Subcutaneous abdominal adipose tissue (tissue), 5 donors: Measurements from ENCODE around the gene RIBC1.
A peak's percentile ranks its signal among the peaks of the same experiment; 100 is the strongest.
"Not testable (repeated sequence)": the region's sequence is repeated elsewhere in the genome, so short reads cannot be mapped to it uniquely, and the experiment has no call there.

ENCODE experiments used
- H3K27ac ChIP-seq: one replicate; pipeline ENCODE4 v1.7.0; 2013; ENCODE audit warnings: low read depth, mild to moderate bottlenecking, inconsistent platforms, low read length, moderate library complexity
- H3K27me3 ChIP-seq, 5 donors: one replicate each; pipeline ENCODE4 v1.7.0; 2013; ENCODE audit warnings: low read length in 5 of 5, inconsistent platforms in 1 of 5; ENCODE audit not compliant: control insufficient read depth in 5 of 5, insufficient read depth in 4 of 5
- H3K36me3 ChIP-seq, 5 donors: one replicate each; pipeline ENCODE4 v1.7.0; 2013; ENCODE audit warnings: low read length in 5 of 5; ENCODE audit not compliant: control insufficient read depth in 5 of 5, insufficient read depth in 5 of 5
- H3K4me1 ChIP-seq, 5 donors: one replicate each; pipeline ENCODE4 v1.7.0; 2013; ENCODE audit warnings: low read length in 5 of 5, mild to moderate bottlenecking in 3 of 5, moderate library complexity in 1 of 5; ENCODE audit not compliant: control insufficient read depth in 5 of 5, insufficient read depth in 5 of 5
- H3K4me3 ChIP-seq, 5 donors: one replicate each; pipeline ENCODE4 v1.7.0; 2013; ENCODE audit warnings: low read length in 5 of 5, low read depth in 1 of 5
- H3K9ac ChIP-seq, 5 donors: one replicate each; pipeline ENCODE4 v1.7.0; 2013; ENCODE audit warnings: low read length in 5 of 5, mild to moderate bottlenecking in 4 of 5, moderate library complexity in 3 of 5
- H3K9me3 ChIP-seq, 5 donors: one replicate each; pipeline ENCODE4 v1.7.0; 2013; ENCODE audit warnings: low read length in 5 of 5; ENCODE audit not compliant: control insufficient read depth in 5 of 5
- donor health status: healthy.
- donor health status: healthy.
- donor health status: healthy.
- donor health status: healthy.
- donor health status: healthy.

Gene RIBC1

GRCh38 chrX:53395605-53396298 is 26.9 kb upstream of the RIBC1 start:
- H3K4me3 ChIP-seq = no peak overlapping the region
- no peak overlapping the region for H3K9ac ChIP-seq
- H3K27ac ChIP-seq = no peak overlapping the region
- peaks cover 25 to 78% (median 44%) of the 10 kb centered on the region in 5 donors for H3K36me3 ChIP-seq
- H3K9me3 ChIP-seq = no peaks in the 10 kb centered on the region
- H3K4me1 ChIP-seq = no peaks in the 10 kb centered on the region
- no peaks in the 10 kb centered on the region for H3K27me3 ChIP-seq

GRCh38 chrX:53398216-53398615 is 24.5 kb upstream of the RIBC1 start:
- H3K4me3 ChIP-seq = no peak overlapping the region
- no peaks in the 10 kb centered on the region for H3K9me3 ChIP-seq
- no peaks in the 10 kb centered on the region for H3K27me3 ChIP-seq
- no peak overlapping the region for H3K9ac ChIP-seq
- H3K36me3 ChIP-seq = peaks cover 35 to 83% (median 56%) of the 10 kb centered on the region in 5 donors
- no peak overlapping the region for H3K27ac ChIP-seq
- H3K4me1 ChIP-seq = no peaks in the 10 kb centered on the region

GRCh38 chrX:53403535-53403934 is 19.1 kb upstream of the RIBC1 start:
- no peak overlapping the region for H3K9ac ChIP-seq
- H3K4me3 ChIP-seq = no peak overlapping the region
- H3K9me3 ChIP-seq = no peaks in the 10 kb centered on the region
- peaks cover 41 to 92% (median 73%) of the 10 kb centered on the region in 5 donors for H3K36me3 ChIP-seq
- H3K27me3 ChIP-seq = no peaks in the 10 kb centered on the region
- H3K4me1 ChIP-seq = no peaks in the 10 kb centered on the region
- no peak overlapping the region for H3K27ac ChIP-seq

GRCh38 chrX:53412446-53412845 is 10.2 kb upstream of the RIBC1 start:
- H3K4me3 ChIP-seq = no peak overlapping the region
- H3K27me3 ChIP-seq = no peaks in the 10 kb centered on the region
- H3K36me3 ChIP-seq = peaks cover 21 to 68% (median 59%) of the 10 kb centered on the region in 5 donors
- H3K9me3 ChIP-seq = no peaks in the 10 kb centered on the region
- no peak overlapping the region for H3K9ac ChIP-seq
- no peak overlapping the region for H3K27ac ChIP-seq
- no peaks in the 10 kb centered on the region for H3K4me1 ChIP-seq

- H3K27me3 ChIP-seq, H3K4me3 ChIP-seq, H3K27ac ChIP-seq, H3K9ac ChIP-seq, H3K36me3 ChIP-seq, H3K9me3 ChIP-seq: not testable (repeated sequence)
- H3K4me1 ChIP-seq = peaks cover 9 to 23% (median 20%) of the 10 kb centered on the region in 5 donors
Measured at GRCh38 chrX:53420351-53420750, 2.3 kb upstream of the RIBC1 start.

GRCh38 chrX:53421125-53421524 is 1.5 kb upstream of the RIBC1 start:
- H3K27ac ChIP-seq = no peak overlapping the region
- no peaks in the 10 kb centered on the region for H3K9me3 ChIP-seq
- peaks cover 9 to 23% (median 20%) of the 10 kb centered on the region in 5 donors for H3K4me1 ChIP-seq
- no peaks in the 10 kb centered on the region for H3K36me3 ChIP-seq
- no peaks in the 10 kb centered on the region for H3K27me3 ChIP-seq
- peak overlapping the region in 3 of 5 donors; percentile 92 to 93 (median 93) for H3K9ac ChIP-seq
- H3K4me3 ChIP-seq = peak overlapping the region; percentile 77 to 92 (median 86)

GRCh38 chrX:53421772-53422085 is 944 bp upstream of the RIBC1 start:
- H3K9me3 ChIP-seq = no peaks in the 10 kb centered on the region
- no peaks in the 10 kb centered on the region for H3K36me3 ChIP-seq
- peaks cover 9 to 23% (median 20%) of the 10 kb centered on the region in 5 donors for H3K4me1 ChIP-seq

GRCh38 chrX:53422086-53422860 is 400 bp upstream of the RIBC1 start, which contains the start of gene SMC1A:
SMC1A (minus strand) TSS chrX:53422654; CDS start chrX:53422600, 54 bp downstream.
- H3K4me1 ChIP-seq = peaks cover 9 to 23% (median 20%) of the 10 kb centered on the region in 5 donors

More at GRCh38 chrX:53421772-53422085, 944 bp upstream of the RIBC1 start:
- Histone ChIP-seq H3K27me3 (no peaks in the 10 kb centered on the region), H3K27ac (peak overlapping the region; percentile 90), H3K4me3 (peak overlapping the region; percentile 77 to 92 (median 86)), H3K9ac (peak overlapping the region; percentile 52 to 95 (median 93))

GRCh38 chrX:53429755-53430154 is 7.1 kb downstream of the RIBC1 start:
- Histone ChIP-seq H3K36me3 (peaks cover 0 to 43% (median 26%) of the 10 kb centered on the region in 5 donors), H3K4me1 (peaks cover 0 to 14% (median 12%) of the 10 kb centered on the region in 5 donors), H3K9ac (no peak overlapping the region), H3K27me3 (peaks cover 0 to 26% (median 16%) of the 10 kb centered on the region in 5 donors), H3K9me3 (no peaks in the 10 kb centered on the region), H3K4me3 (no peak overlapping the region), H3K27ac (no peak overlapping the region)

More at GRCh38 chrX:53422086-53422860, 400 bp upstream of the RIBC1 start, which contains the start of gene SMC1A:
- Histone ChIP-seq H3K36me3 (peaks cover 0 to 4% (median 0%) of the 10 kb centered on the region in 5 donors), H3K27me3 (no peaks in the 10 kb centered on the region), H3K27ac (peak within 1 kb of the TSS; percentile 90), H3K9me3 (no peaks in the 10 kb centered on the region), H3K4me3 (peak within 1 kb of the TSS; percentile 84 to 92 (median 87)), H3K9ac (peak within 1 kb of the TSS; percentile 52 to 95 (median 93))

- H3K27ac ChIP-seq = no peak overlapping the region
- peaks cover 0 to 16% (median 12%) of the 10 kb centered on the region in 5 donors for H3K4me1 ChIP-seq
- H3K4me3 ChIP-seq = no peak overlapping the region
- H3K36me3 ChIP-seq = peaks cover 0 to 43% (median 26%) of the 10 kb centered on the region in 5 donors
- no peak overlapping the region for H3K9ac ChIP-seq
- no peaks in the 10 kb centered on the region for H3K9me3 ChIP-seq
- peaks cover 0 to 28% (median 18%) of the 10 kb centered on the region in 5 donors for H3K27me3 ChIP-seq
Measured at GRCh38 chrX:53430231-53430630, 7.6 kb downstream of the RIBC1 start.
